Sigmoid colon (tissue), 7 donors: ENCODE measurements around the gene PPIP5K2. TPM values are rescaled to one million over a fixed set of nuclear protein-coding genes. Genes with fewer than 3 reads are reported as not detected.

Experiments used
- DNase-seq: peaks from one replicate; pipeline ENCODE4 v3.0.0-alpha.2; 2019
- H3K27ac ChIP-seq, 4 donors: fragments of 200-600 bp; sonication (generic); one replicate each; pipeline ENCODE4 v1.5.1; 2016 to 2019; ENCODE audit warnings: mild to moderate bottlenecking in 1 of 4
- H3K27me3 ChIP-seq, 3 donors: fragments of 200-600 bp; sonication (generic); one replicate each; pipeline ENCODE4 v1.5.1; 2019; ENCODE audit warnings: mild to moderate bottlenecking in 1 of 3
- H3K36me3 ChIP-seq, 4 donors: fragments of 200-600 bp; sonication (generic); one replicate each; pipeline ENCODE4 v1.5.1; 2016 to 2019
- H3K4me1 ChIP-seq, 4 donors: fragments of 200-600 bp; sonication (generic); one replicate each; pipeline ENCODE4 v1.5.1; 2017 to 2019
- H3K4me3 ChIP-seq, 4 donors: fragments of 200-600 bp; sonication (generic); one replicate each; pipeline ENCODE4 v1.5.1; 2017 to 2019; ENCODE audit warnings: mild to moderate bottlenecking in 2 of 4, moderate library complexity in 1 of 4
- H3K9me3 ChIP-seq, 4 donors: fragments of 200-600 bp in 3 of 4; sonication (generic) in 3 of 4; one replicate each; pipeline versions ENCODE4 v1.5.1 to v1.6.1; 2013 to 2019
- CTCF ChIP-seq, 4 experiments: fragments of 450-650 bp in 3 of 4; fragments of 200-600 bp in 1 of 4; IDR thresholded peaks; one replicate each; pipeline ENCODE4 v1.5.1; 2016 to 2019; ENCODE audit warnings: antibody characterized with exemption in 4 of 4, mild to moderate bottlenecking in 3 of 4, moderate library complexity in 2 of 4
- EP300 ChIP-seq, 4 donors: sonication (generic); formaldehyde crosslinking; IDR thresholded peaks; one replicate each; pipeline ENCODE4 v1.6.1; 2017; ENCODE audit warnings: antibody characterized with exemption in 4 of 4
- POLR2A ChIP-seq, 2 donors: fragments of 450-650 bp; IDR thresholded peaks; one replicate each; pipeline ENCODE4 v1.6.1; 2016; ENCODE audit warnings: antibody characterized with exemption in 2 of 2, mild to moderate bottlenecking in 2 of 2, moderate library complexity in 2 of 2
- POLR2AphosphoS5 ChIP-seq, 4 donors: sonication (generic); formaldehyde crosslinking; IDR thresholded peaks; one replicate each; pipeline ENCODE4 v1.6.1; 2017; ENCODE audit warnings: antibody characterized with exemption in 4 of 4
- WGBS, 2 donors: extraction: QIAGEN DNeasy Blood & Tissue Kit; methylation state at CpG; one replicate each; pipeline ENCODE4 v1.1.7; 2013; 5-methylcytosine and 5-hydroxymethylcytosine counted together
- intact Hi-C: fragments of 100-400 bp; cut with DNase I; formaldehyde crosslinking; loops from one replicate; pipeline ENCODE4 v1.15.1; 2023
- polyA plus RNA-seq, 3 donors: library from polyadenylated mRNA; stranded (reverse); fragments of 200-250 nt; gene quantifications; one replicate each; pipeline ENCODE4 v1.2.3, GENCODE V29; 2013
- total RNA-seq, 4 donors: library from RNA; depleted of rRNA; stranded (reverse); fragments of >200 nt; gene quantifications; one replicate each; pipeline ENCODE4 v1.1.0, GENCODE V29; 2016
- donor health status: healthy with polysubstance abuse.
- donor health status: Bipolar disorder and iron deficiency.
- donor health status: healthy.

The PPIP5K2 gene
- total and polyA plus RNA-seq, 7 donors = 20.4 to 34.1 (median 22.8) TPM

- Histone ChIP-seq H3K36me3 (no peaks in the 10 kb centered on the region), H3K4me1 (peaks cover 0 to 37% (median 20%) of the 10 kb centered on the region in 4 donors), H3K4me3 (peak within 1 kb of the TSS; percentile 78 to 98 (median 81)), H3K27ac (peak within 1 kb of the TSS; percentile 85 to 91 (median 87)), H3K27me3 (no peaks in the 10 kb centered on the region), H3K9me3 (no peaks in the 10 kb centered on the region)
- DNase-seq = peak; percentile 98
- 0% methylated on average over 45 of the region's 45 CpGs for WGBS, 2 donors
- TF ChIP-seq POLR2AphosphoS5 (IDR thresholded peaks at IDR 0.05) (peak; percentile 55 to 69 (median 66)), POLR2A (IDR thresholded peaks at IDR 0.05) (peak in 1 of 2 donors; percentile 54), CTCF (IDR thresholded peaks at IDR 0.05) (no peak), EP300 (IDR thresholded peaks at IDR 0.05) (no peak)
- intact Hi-C loops = loop anchor here (2.0 kb wide), 1 partner anchor 138 kb away; the partner anchor contains the start of genes GIN1 and PPIP5K2
These were observed 138.4 kb downstream of the PPIP5K2 start, which contains the start of gene MACIR for GRCh38 chr5:103258368-103258956. TSS of gene MACIR (plus strand) at chr5:103258763. CDS start at chr5:103275920, 17,157 bp downstream.

GRCh38 chr5:103258957-103259704, 139.0 kb downstream of the PPIP5K2 start:
- no peak for TF ChIP-seq CTCF (IDR thresholded peaks at IDR 0.05)
- peak in 1 of 2 donors; percentile 0 for TF ChIP-seq POLR2A (IDR thresholded peaks at IDR 0.05)
- no peaks in the 10 kb centered on the region for H3K36me3 ChIP-seq
- DNase-seq = peak; percentile 74
- H3K9me3 ChIP-seq = no peaks in the 10 kb centered on the region
- peaks cover 0 to 37% (median 20%) of the 10 kb centered on the region in 4 donors for H3K4me1 ChIP-seq
- H3K4me3 ChIP-seq = peak overlapping the region; percentile 78 to 98 (median 81)
- H3K27me3 ChIP-seq = no peaks in the 10 kb centered on the region
- intact Hi-C loops = loop anchor here (2.0 kb wide), 1 partner anchor 138 kb away; the partner anchor contains the start of genes GIN1 and PPIP5K2
- 0% methylated on average over 91 of the region's 91 CpGs for WGBS, 2 donors
- H3K27ac ChIP-seq = peak overlapping the region; percentile 85 to 91 (median 87)

GRCh38 chr5:103259705-103260355, 139.7 kb downstream of the PPIP5K2 start:
- intact Hi-C loops = loop anchor here (2.0 kb wide), 1 partner anchor 139 kb away; the partner anchor contains the start of genes GIN1 and PPIP5K2
- Histone ChIP-seq H3K4me3 (peak overlapping the region; percentile 78 to 98 (median 81)), H3K36me3 (no peaks in the 10 kb centered on the region), H3K9me3 (no peaks in the 10 kb centered on the region), H3K4me1 (peaks cover 0 to 37% (median 20%) of the 10 kb centered on the region in 4 donors), H3K27ac (peak overlapping the region; percentile 85 to 91 (median 87)), H3K27me3 (no peaks in the 10 kb centered on the region)
- DNase-seq = peak; percentile 65
- WGBS, 2 donors = 1 to 2% methylated on average over 20 of the region's 20 CpGs
- no peak for TF ChIP-seq POLR2A (IDR thresholded peaks at IDR 0.05)
- no peak for TF ChIP-seq CTCF (IDR thresholded peaks at IDR 0.05)
- no peak for TF ChIP-seq POLR2AphosphoS5 (IDR thresholded peaks at IDR 0.05)
- TF ChIP-seq EP300 (IDR thresholded peaks at IDR 0.05) = no peak

- Histone ChIP-seq H3K36me3 (no peaks in the 10 kb centered on the region), H3K27me3 (no peaks in the 10 kb centered on the region), H3K4me3 (no peak overlapping the region), H3K9me3 (no peaks in the 10 kb centered on the region), H3K4me1 (peaks cover 0 to 37% (median 20%) of the 10 kb centered on the region in 4 donors), H3K27ac (no peak overlapping the region)
- 12 to 46% methylated on average over 3 of the region's 3 CpGs for WGBS, 2 donors
- TF ChIP-seq EP300 (IDR thresholded peaks at IDR 0.05) (no peak), POLR2A (IDR thresholded peaks at IDR 0.05) (no peak), POLR2AphosphoS5 (IDR thresholded peaks at IDR 0.05) (no peak), CTCF (IDR thresholded peaks at IDR 0.05) (no peak)
- DNase-seq = no peak
- intact Hi-C loops = no loop called here
These were observed 140.8 kb downstream of the PPIP5K2 start for GRCh38 chr5:103260951-103261350.

Other genes starting within 250 kb of the PPIP5K2 start
- gene GIN1, start 163 bp upstream of the PPIP5K2 start, total RNA-seq = 10 to 100 TPM in 2 of 4 donors, 1 to 10 TPM in 2; 7.8 to 14.6 (median 9.9) TPM
- gene GIN1, start 163 bp upstream of the PPIP5K2 start, polyA plus RNA-seq = 1 to 10 TPM; 3.0 to 4.0 (median 3.0) TPM
- 1 to 10 TPM; 2.6 to 9.3 (median 6.3) TPM for gene MACIR, start 138.5 kb downstream of the PPIP5K2 start, total RNA-seq
- 10 to 100 TPM; 34.2 to 74.9 (median 48.0) TPM for gene MACIR, start 138.5 kb downstream of the PPIP5K2 start, polyA plus RNA-seq